ENCODE results near the gene SHISA9.

The SHISA9 gene

GRCh38 chr16:13234999-13235398 lies 333.6 kb downstream of the SHISA9 start:
- H3K4me1 ChIP-seq (ENCODE audit: insufficient read depth, low read length, severe bottlenecking): no peaks in the 10 kb centered on the region
- H4K20me1 ChIP-seq (ENCODE audit: insufficient read depth, low read length): no peaks in the 10 kb centered on the region
- H3K9me3 ChIP-seq (ENCODE audit: low read length): no peaks in the 10 kb centered on the region
- H3K4me2 ChIP-seq (ENCODE audit: low read length): no peak overlapping the region
- H3K27me3 ChIP-seq (ENCODE audit: insufficient read depth, low read length): no peaks in the 10 kb centered on the region; the same call in 1 of the 2 replicates
- TF ChIP-seq EZH2 (IDR thresholded peaks at IDR 0.05; ENCODE audit: borderline replicate concordance, low read length): no peak
- no peak for TF ChIP-seq CTCF (IDR thresholded peaks at IDR 0.05; ENCODE audit: low read length)
- no peaks in the 10 kb centered on the region for H3K36me3 ChIP-seq (ENCODE audit: insufficient read depth, low read length)
- no peaks in the 10 kb centered on the region for H3F3A ChIP-seq (ENCODE audit: insufficient read depth, low read length)
- no peak overlapping the region for H3K4me3 ChIP-seq (ENCODE audit: low read depth, low read length, poor library complexity, severe bottlenecking)
- no peaks in the 10 kb centered on the region for H3K79me2 ChIP-seq (ENCODE audit: insufficient read depth, low read length)
- H2AFZ ChIP-seq (ENCODE audit: low read length): no peak overlapping the region
- no peak overlapping the region for H3K9ac ChIP-seq (ENCODE audit: low read length)
- H3K9me2 ChIP-seq (ENCODE audit: low read depth, low read length): no peaks in the 10 kb centered on the region
- H3K27ac ChIP-seq (ENCODE audit: low read depth, low read length, poor library complexity, severe bottlenecking): no peak overlapping the region

- Histone ChIP-seq H3K4me1 (ENCODE audit: insufficient read depth, low read length, severe bottlenecking) (no peaks in the 10 kb centered on the region), H3K9me2 (ENCODE audit: low read depth, low read length) (no peaks in the 10 kb centered on the region), H3K27me3 (ENCODE audit: insufficient read depth, low read length) (no peaks in the 10 kb centered on the region; the same call in 1 of the 2 replicates), H3F3A (ENCODE audit: insufficient read depth, low read length) (no peaks in the 10 kb centered on the region), H3K4me2 (ENCODE audit: low read length) (no peak overlapping the region), H2AFZ (ENCODE audit: low read length) (no peak overlapping the region), H3K9ac (ENCODE audit: low read length) (no peak overlapping the region), H3K9me3 (ENCODE audit: low read length) (no peaks in the 10 kb centered on the region), H3K27ac (ENCODE audit: low read depth, low read length, poor library complexity, severe bottlenecking) (no peak overlapping the region), H3K79me2 (ENCODE audit: insufficient read depth, low read length) (no peaks in the 10 kb centered on the region), H3K4me3 (ENCODE audit: low read depth, low read length, poor library complexity, severe bottlenecking) (no peak overlapping the region), H3K36me3 (ENCODE audit: insufficient read depth, low read length) (no peaks in the 10 kb centered on the region), H4K20me1 (ENCODE audit: insufficient read depth, low read length) (no peaks in the 10 kb centered on the region)
- TF ChIP-seq CTCF (IDR thresholded peaks at IDR 0.05; ENCODE audit: low read length): no peak
- TF ChIP-seq EZH2 (IDR thresholded peaks at IDR 0.05; ENCODE audit: borderline replicate concordance, low read length): no peak
Observed at GRCh38 chr16:13236308-13236707, 334.9 kb downstream of the SHISA9 start.

GRCh38 chr16:13238182-13238581 lies 336.8 kb downstream of the SHISA9 start:
- H3K4me1 ChIP-seq (ENCODE audit: insufficient read depth, low read length, severe bottlenecking): no peaks in the 10 kb centered on the region
- H4K20me1 ChIP-seq (ENCODE audit: insufficient read depth, low read length): no peaks in the 10 kb centered on the region
- no peaks in the 10 kb centered on the region for H3K79me2 ChIP-seq (ENCODE audit: insufficient read depth, low read length)
- H3K9me3 ChIP-seq (ENCODE audit: low read length): no peaks in the 10 kb centered on the region
- H3K9me2 ChIP-seq (ENCODE audit: low read depth, low read length): no peaks in the 10 kb centered on the region
- no peak for TF ChIP-seq EZH2 (IDR thresholded peaks at IDR 0.05; ENCODE audit: borderline replicate concordance, low read length)
- H3K4me3 ChIP-seq (ENCODE audit: low read depth, low read length, poor library complexity, severe bottlenecking): no peak overlapping the region
- H3K27ac ChIP-seq (ENCODE audit: low read depth, low read length, poor library complexity, severe bottlenecking): no peak overlapping the region
- H3F3A ChIP-seq (ENCODE audit: insufficient read depth, low read length): no peaks in the 10 kb centered on the region
- no peak overlapping the region for H2AFZ ChIP-seq (ENCODE audit: low read length)
- no peak overlapping the region for H3K4me2 ChIP-seq (ENCODE audit: low read length)
- no peaks in the 10 kb centered on the region for H3K36me3 ChIP-seq (ENCODE audit: insufficient read depth, low read length)
- H3K27me3 ChIP-seq (ENCODE audit: insufficient read depth, low read length): no peaks in the 10 kb centered on the region; the same call in 1 of the 2 replicates
- H3K9ac ChIP-seq (ENCODE audit: low read length): no peak overlapping the region

- no peaks in the 10 kb centered on the region for H4K20me1 ChIP-seq (ENCODE audit: insufficient read depth, low read length)
- H3K36me3 ChIP-seq (ENCODE audit: insufficient read depth, low read length): no peaks in the 10 kb centered on the region
- H3K9me3 ChIP-seq (ENCODE audit: low read length): no peaks in the 10 kb centered on the region
- TF ChIP-seq CTCF (IDR thresholded peaks at IDR 0.05; ENCODE audit: low read length) (no peak), EZH2 (IDR thresholded peaks at IDR 0.05; ENCODE audit: borderline replicate concordance, low read length) (no peak)
- no peaks in the 10 kb centered on the region; the same call in 1 of the 2 replicates for H3K27me3 ChIP-seq (ENCODE audit: insufficient read depth, low read length)
- no peak overlapping the region for H3K4me2 ChIP-seq (ENCODE audit: low read length)
- H3K27ac ChIP-seq (ENCODE audit: low read depth, low read length, poor library complexity, severe bottlenecking): no peak overlapping the region
- no peak overlapping the region for H3K4me3 ChIP-seq (ENCODE audit: low read depth, low read length, poor library complexity, severe bottlenecking)
- H3K79me2 ChIP-seq (ENCODE audit: insufficient read depth, low read length): no peaks in the 10 kb centered on the region
- H3F3A ChIP-seq (ENCODE audit: insufficient read depth, low read length): no peaks in the 10 kb centered on the region
- H2AFZ ChIP-seq (ENCODE audit: low read length): no peak overlapping the region
- H3K9me2 ChIP-seq (ENCODE audit: low read depth, low read length): no peaks in the 10 kb centered on the region
- H3K4me1 ChIP-seq (ENCODE audit: insufficient read depth, low read length, severe bottlenecking): no peaks in the 10 kb centered on the region
- no peak overlapping the region for H3K9ac ChIP-seq (ENCODE audit: low read length)
Observed at GRCh38 chr16:13242201-13242600, 340.8 kb downstream of the SHISA9 start.

Measured in OCI-LY1 (cell line).